Endometrium (tissue), 2 donors: ENCODE results near the gene ATXN1L.
"Not testable (repeated sequence)": the region's sequence is repeated elsewhere in the genome, so short reads cannot be mapped to it uniquely, and the experiment has no call there.

Source experiments
- FAIRE-seq: peaks from 2 replicates; lab custom pipeline; 2012; peaks lifted over from hg19 to GRCh38; lab: Jason Lieb, UNC
- donor health status: control.
- donor health status: control.

ATXN1L gene, protein sequence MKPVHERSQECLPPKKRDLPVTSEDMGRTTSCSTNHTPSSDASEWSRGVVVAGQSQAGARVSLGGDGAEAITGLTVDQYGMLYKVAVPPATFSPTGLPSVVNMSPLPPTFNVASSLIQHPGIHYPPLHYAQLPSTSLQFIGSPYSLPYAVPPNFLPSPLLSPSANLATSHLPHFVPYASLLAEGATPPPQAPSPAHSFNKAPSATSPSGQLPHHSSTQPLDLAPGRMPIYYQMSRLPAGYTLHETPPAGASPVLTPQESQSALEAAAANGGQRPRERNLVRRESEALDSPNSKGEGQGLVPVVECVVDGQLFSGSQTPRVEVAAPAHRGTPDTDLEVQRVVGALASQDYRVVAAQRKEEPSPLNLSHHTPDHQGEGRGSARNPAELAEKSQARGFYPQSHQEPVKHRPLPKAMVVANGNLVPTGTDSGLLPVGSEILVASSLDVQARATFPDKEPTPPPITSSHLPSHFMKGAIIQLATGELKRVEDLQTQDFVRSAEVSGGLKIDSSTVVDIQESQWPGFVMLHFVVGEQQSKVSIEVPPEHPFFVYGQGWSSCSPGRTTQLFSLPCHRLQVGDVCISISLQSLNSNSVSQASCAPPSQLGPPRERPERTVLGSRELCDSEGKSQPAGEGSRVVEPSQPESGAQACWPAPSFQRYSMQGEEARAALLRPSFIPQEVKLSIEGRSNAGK

GRCh38 chr16:71845639-71846430 is at the start of gene ATXN1L:
Gene ATXN1L (plus strand): TSS chr16:71845976. CDS start chr16:71849741, 3,765 bp downstream.
- FAIRE-seq, result no peak

- no peak for FAIRE-seq
Measured at GRCh38 chr16:71796501-71797097, 49.2 kb upstream of the ATXN1L start.

GRCh38 chr16:71803305-71803690 is 42.5 kb upstream of the ATXN1L start:
- no peak for FAIRE-seq

- FAIRE-seq, result no peak
Measured at GRCh38 chr16:71807905-71808592, 37.7 kb upstream of the ATXN1L start.

DNA sequence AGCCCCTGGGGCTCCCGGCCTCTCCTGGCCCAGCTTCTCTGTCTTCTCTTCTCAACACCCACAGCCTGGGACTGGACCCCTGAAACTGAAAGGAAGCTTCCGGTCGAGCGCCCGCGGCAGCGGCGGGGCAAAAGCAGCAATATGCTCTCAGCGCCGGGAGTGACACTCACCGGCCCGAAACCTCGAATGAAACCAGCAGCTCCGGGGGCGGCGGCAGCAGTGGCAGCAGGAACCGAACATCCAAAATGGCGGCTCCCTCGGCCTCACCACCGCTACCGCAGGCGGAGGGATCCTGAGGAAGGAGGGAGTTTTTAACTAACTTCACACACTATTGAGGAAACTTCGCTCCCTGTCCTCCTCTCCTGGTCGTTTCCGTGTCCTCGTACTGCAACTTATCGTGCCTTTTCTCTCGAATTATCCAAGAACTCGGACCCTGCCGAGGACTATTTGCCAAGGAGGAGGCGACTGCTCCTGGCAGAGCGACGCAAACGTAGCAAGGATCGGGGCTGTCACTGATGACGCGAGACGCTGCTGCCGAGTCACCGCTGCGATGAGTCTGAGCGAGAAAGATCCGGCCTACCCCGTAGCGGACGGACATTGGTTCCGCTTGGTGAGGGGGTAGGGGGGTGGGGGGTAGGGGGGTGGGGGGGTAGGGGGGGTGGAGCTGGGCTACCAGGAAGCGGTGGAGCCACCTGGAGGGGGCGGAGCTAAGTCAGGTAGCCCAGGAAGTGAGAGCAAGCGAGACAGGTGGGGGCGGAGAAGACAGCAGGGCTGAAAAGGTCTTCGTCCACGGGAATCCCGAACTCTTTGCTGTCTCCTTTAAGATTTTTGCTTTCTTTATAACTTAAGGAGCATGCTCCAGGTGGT is 37.0 kb upstream of the ATXN1L start, which contains the start of gene AP1G1:
TSS of gene AP1G1 (minus strand) at position 242 of the 867 bp plus-strand sequence. CDS start 19,355 bp downstream, outside the sequence.
- no peak for FAIRE-seq

DNA sequence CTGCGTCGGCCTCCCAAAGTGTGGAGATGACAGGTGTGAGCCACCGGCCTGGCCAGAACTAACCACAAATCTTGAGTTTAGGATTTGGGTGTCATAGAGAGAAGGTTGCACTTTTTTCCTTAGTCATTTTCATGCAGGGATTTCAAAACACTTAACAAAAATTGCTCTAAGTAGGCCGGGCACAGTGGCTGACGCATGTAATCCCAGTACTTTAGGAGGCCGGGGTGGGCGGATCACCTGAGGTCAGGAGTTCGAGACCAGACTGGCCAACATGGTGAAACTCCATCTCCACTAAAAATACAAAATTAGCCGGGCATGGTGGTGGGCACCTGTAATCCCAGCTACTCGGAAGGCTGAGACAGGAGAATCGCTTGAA is 35.6 kb upstream of the ATXN1L start:
- FAIRE-seq, result not testable (repeated sequence)

DNA sequence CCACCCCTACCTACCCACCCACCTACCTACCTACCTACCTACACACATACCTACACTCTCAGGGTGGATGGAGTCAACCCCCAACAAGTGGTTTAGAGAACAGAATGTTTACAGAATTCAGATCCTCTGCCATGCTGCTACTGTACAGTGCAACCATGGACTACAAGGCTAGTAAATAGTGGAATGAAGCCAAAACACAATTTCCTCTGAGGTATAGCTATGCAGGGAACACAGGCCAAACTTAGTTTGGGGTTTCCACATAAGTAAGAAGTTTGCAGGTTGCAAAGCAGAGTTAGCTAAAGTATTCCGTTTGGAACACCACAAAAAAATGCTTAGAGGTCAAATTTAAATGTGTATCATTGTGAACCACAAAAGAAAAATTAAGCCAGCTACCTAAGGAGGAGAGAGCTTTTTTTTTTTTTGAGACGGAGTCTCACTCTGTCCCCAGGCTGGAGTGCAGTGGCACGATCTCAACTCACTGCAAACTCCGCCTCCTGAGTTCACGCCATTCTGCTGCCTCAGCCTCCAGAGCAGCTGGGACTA is 34.4 kb upstream of the ATXN1L start:
- no peak for FAIRE-seq

DNA sequence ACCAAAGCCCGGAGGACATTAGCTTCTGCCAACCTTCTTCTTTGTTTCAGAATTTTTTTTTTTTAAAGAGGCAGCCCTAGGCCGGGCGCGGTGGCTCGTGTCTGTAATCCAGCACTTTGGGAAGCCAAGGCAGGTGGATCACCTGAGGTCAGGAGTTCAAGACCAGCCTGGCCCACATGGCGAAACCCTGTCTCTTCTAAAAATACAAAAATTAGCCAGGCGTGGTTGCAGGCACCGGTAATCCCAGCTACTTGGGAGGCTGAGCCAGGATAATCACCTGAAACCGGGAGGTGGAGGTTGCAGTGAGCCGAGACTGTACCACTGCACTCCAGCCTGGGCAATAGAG is 28.6 kb upstream of the ATXN1L start:
- not testable (repeated sequence) for FAIRE-seq

GRCh38 chr16:71826533-71827017 is 19.2 kb upstream of the ATXN1L start:
- FAIRE-seq, result no peak

- FAIRE-seq, result no peak
Measured at GRCh38 chr16:71830359-71830758, 15.4 kb upstream of the ATXN1L start.

DNA sequence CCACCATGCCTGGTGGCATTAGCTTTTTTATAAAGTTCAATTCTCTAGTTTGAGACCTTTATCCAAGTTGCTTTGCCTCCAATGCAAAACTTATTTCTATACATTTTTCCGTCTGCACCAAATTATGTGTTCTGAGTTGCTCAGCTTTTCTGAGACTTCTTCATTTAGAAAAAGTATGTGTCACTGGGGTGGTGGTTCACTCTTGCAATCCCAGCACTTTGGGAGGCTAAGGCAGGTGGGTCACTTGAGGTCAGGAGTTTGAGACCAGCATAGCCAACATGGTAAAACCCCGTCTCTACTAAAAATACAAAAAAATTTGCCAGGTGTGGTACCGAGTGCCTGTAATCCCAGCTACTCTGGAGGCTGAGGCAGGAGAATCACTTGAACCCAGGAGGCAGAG is 14.1 kb upstream of the ATXN1L start:
- FAIRE-seq, result not testable (repeated sequence)

DNA sequence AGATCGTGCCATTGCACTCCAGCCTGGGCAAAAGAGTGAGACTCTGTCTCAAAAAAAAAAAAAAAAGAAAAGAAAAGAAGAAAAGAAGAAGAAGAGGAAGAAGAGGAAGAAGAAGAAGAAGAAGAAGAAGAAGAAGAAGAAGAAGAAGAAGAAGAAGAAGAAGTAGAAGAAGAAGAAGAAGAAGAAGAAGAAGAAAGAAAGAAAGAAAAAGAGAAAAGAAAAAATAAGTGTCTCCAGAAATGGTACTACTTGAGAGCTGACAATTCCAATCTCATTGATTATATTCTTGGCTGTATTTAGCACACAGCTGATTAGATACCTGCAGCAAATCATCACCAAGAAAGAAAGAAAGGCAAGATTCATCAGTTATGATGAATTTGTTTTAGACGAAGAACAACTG is 13.7 kb upstream of the ATXN1L start:
- FAIRE-seq, result not testable (repeated sequence)

- no peak for FAIRE-seq
Measured at GRCh38 chr16:71834291-71834690, 11.5 kb upstream of the ATXN1L start.

DNA sequence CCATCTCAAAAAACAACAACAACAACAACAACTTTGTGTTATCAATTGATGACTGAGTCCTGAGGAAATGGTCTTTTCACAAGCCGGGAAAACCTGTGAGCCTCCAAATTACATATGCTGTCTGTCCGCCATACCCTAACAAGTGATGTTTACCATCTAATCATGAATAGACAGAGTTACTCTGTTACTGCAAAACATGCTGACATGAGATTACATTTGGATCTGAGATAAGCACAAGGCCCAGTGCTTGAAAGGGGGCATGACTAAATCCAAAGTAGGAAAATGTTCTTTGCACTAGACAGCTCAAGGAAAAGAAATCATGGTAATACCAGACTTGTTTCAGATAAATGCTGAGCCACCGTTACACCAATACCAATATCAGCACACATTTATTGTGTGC is 8.6 kb upstream of the ATXN1L start:
- FAIRE-seq, result no peak

GRCh38 chr16:71840052-71840451 is 5.7 kb upstream of the ATXN1L start:
- FAIRE-seq, result no peak

DNA sequence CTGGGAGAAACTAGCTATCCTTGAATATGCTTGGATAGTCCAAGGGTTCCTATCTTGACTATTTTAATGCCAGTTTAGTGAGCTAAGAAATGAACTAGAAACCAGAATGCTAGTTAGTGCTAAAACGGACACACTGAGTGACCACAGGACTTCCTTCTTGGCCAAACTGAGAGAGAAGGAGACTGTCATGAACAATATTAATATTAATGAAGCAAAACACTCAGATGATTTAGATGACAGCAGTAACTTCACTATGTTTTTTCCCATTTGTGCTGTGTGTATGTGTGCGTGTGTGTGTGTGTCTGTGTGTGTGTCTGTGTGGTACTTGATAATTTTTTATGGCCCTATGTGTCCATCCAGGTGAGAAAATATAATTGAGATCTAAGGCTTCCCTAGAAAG is 2.2 kb upstream of the ATXN1L start:
- FAIRE-seq, result no peak

- no peak for FAIRE-seq
Measured at GRCh38 chr16:71846431-71846830, 655 bp downstream of the ATXN1L start.

DNA sequence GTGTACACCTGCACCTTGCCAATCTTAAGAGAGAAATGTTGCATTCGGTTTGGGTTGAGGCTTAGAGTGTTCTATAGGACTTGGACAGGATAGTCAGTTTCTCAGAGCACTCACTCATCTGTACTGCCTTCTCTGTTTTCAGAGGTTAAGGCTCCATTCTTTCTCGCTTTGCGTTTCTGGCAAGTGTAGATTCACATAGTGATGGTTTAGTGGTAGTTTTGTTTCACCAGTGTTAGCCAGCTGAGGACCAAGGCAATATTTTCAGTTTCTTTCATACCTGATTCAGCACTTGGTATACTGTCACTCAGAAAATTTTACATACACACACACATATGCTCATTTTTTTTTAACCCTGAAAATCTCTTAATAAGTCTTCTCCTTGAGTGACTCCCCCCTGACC is 1.3 kb downstream of the ATXN1L start:
- no peak for FAIRE-seq

- FAIRE-seq, result no peak
Measured at GRCh38 chr16:71848622-71849021, 2.8 kb downstream of the ATXN1L start.

DNA sequence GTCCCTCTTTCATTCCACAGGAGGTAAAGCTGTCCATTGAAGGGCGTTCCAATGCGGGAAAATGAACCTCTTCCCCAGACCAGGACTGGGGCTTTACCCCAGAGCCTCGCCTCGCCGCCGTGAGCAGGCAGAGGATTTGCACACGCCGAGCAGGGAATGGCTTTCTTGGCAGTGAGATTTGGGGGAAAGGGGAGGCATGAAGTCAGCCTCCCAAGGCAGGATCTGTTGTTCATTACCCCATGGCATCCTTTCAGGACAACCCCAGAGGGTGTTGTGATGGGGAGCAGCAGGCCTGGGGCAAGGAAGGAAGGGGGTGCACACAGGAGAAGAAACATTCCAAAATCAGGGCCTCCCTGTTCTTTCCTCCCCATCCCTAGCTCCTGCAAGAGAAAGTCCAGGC is 6.0 kb downstream of the ATXN1L start:
- FAIRE-seq, result no peak
